ENCODE measurements around the gene MBOAT1. TPM values are rescaled to one million over a fixed set of nuclear protein-coding genes. Genes with fewer than 3 reads are reported as not detected.
"Not testable (repeated sequence)": the region's sequence is repeated elsewhere in the genome, so short reads cannot be mapped to it uniquely, and the experiment has no call there.

Gene MBOAT1
- total and polyA plus RNA-seq, 8 donors: 14.8 to 22.2 (median 19.0) TPM

DNA sequence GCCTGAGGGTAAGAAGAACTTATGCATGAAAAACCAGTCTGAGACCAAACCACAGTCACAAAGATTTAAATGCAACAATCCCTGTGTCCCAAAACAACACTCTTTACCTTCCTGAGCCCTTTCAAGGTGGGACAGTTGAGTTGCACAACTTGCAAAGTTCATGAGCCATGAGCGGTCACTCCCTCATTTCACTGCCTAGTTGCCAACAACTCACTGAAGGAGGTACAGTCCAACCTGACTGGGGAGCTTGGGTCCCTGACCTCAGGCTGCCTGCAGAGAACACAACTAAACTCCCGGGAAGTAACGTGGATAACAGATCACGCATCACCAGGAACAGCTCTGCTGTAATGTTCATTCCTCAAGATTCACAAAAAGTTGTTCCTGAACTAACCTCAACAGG is 69.4 kb downstream of the MBOAT1 start:
- Histone ChIP-seq H3K4me3 (no peak overlapping the region), H3K27ac (no peak overlapping the region), H3K36me3 (peaks cover 0 to 51% of the 10 kb centered on the region in 2 donors), H3K9me3 (no peaks in the 10 kb centered on the region), H3K27me3 (no peaks in the 10 kb centered on the region), H3K4me1 (no peaks in the 10 kb centered on the region)
- DNase-seq (no peak), ATAC-seq (no peak)
- intact Hi-C loops (cut with DNase I): no loop called here
- no peak for TF ChIP-seq CTCF (IDR thresholded peaks at IDR 0.05)

DNA sequence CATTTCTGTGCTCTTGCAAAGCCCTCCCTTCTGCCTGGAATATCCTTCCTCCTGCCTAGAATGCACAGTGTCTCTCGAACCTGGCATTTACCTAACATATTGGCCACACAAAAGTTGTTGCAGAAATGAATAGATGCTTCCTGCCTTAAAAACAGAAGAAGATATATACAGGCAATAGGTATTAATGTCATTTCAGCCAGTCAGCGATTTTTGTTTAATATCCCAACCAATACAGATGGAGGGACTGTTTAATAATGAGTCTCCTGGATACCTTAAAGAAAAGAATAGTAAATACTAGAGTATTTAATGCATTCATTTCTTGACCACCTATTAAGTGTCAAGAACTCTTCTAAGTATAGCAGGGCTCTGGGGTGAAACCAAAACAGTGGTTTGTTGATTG is 70.3 kb downstream of the MBOAT1 start:
- Histone ChIP-seq H3K27ac (no peak overlapping the region), H3K9me3 (no peaks in the 10 kb centered on the region), H3K27me3 (no peaks in the 10 kb centered on the region), H3K4me3 (no peak overlapping the region), H3K36me3 (peaks cover 0 to 51% of the 10 kb centered on the region in 2 donors), H3K4me1 (no peaks in the 10 kb centered on the region)
- ATAC-seq (no peak), DNase-seq (no peak)
- intact Hi-C loops (cut with DNase I): no loop called here
- no peak for TF ChIP-seq CTCF (IDR thresholded peaks at IDR 0.05)

- H3K9me3 ChIP-seq; H3K4me1 ChIP-seq; H3K27ac ChIP-seq; H3K27me3 ChIP-seq; H3K4me3 ChIP-seq; ATAC-seq; intact Hi-C loops (cut with DNase I); DNase-seq: not testable (repeated sequence)
- H3K36me3 ChIP-seq: peaks cover 0 to 42% of the 10 kb centered on the region in 2 donors
Measured at GRCh38 chr6:20139127-20139963, 72.9 kb downstream of the MBOAT1 start.

DNA sequence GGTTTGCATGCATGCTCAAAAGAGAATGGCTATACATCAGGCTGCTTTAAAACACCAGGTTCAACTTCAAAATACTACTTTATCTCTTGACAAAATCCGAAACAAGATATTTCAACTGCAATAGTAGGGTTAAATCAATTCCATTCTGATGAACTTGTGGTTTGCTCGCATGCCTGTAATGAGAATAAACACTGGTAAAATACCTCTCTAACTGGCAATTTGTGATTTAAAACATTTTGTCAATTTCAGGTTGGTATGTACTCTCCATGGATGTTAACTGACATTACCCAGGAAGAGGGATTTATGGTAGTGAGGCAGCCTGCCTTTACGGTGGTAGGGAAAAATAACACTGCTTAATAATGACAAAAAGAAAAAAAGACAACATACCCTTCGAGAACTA is 74.4 kb downstream of the MBOAT1 start:
- no peak for ATAC-seq
- TF ChIP-seq CTCF (IDR thresholded peaks at IDR 0.05): no peak

GRCh38 chr6:20137240-20137639 is 75.0 kb downstream of the MBOAT1 start:
- no peak for ATAC-seq

More for the DNA sequence above, 74.4 kb downstream of the MBOAT1 start:
- no peak overlapping the region for H3K27ac ChIP-seq
- intact Hi-C loops (cut with DNase I): no loop called here
- no peaks in the 10 kb centered on the region for H3K9me3 ChIP-seq
- DNase-seq: no peak
- H3K36me3 ChIP-seq: peaks cover 0 to 29% of the 10 kb centered on the region in 2 donors
- H3K27me3 ChIP-seq: no peaks in the 10 kb centered on the region
- no peak overlapping the region for H3K4me3 ChIP-seq
- no peaks in the 10 kb centered on the region for H3K4me1 ChIP-seq

More at GRCh38 chr6:20137240-20137639, 75.0 kb downstream of the MBOAT1 start:
- H3K4me3 ChIP-seq: no peak overlapping the region
- no peaks in the 10 kb centered on the region for H3K27me3 ChIP-seq
- no peak for TF ChIP-seq CTCF (IDR thresholded peaks at IDR 0.05)
- intact Hi-C loops (cut with DNase I): no loop called here
- no peak for DNase-seq
- no peaks in the 10 kb centered on the region for H3K9me3 ChIP-seq
- H3K4me1 ChIP-seq: no peaks in the 10 kb centered on the region
- peaks cover 0 to 23% of the 10 kb centered on the region in 2 donors for H3K36me3 ChIP-seq
- H3K27ac ChIP-seq: no peak overlapping the region

Data from left lung (tissue), 10 donors.